Activated CD4-positive, alpha-beta memory T cell treated with anti-CD3 and anti-CD28 coated beads, Interleukin-2, amount 10 ng/mL, durations not matched to agents 7 days and 5 days (primary cell): ENCODE results near the gene PTCH1. TPM values are rescaled to one million over a fixed set of nuclear protein-coding genes. Genes with fewer than 3 reads are reported as not detected.

Experiments
- CTCF ChIA-PET: fragments of 350-600 bp; sonication (Branson Sonifier 250); formaldehyde crosslinking; loops from one replicate; lab custom pipeline; 2021; ENCODE audit warnings: antibody characterized with exemption, inconsistent platforms; lab: Charles Lee
- POLR2A ChIA-PET: fragments of 350-600 bp; sonication (Branson Sonifier 250); formaldehyde crosslinking; loops from one replicate; lab custom pipeline; 2021; ENCODE audit warnings: antibody characterized with exemption; lab: Charles Lee
- DNase-seq: peaks from one replicate; pipeline ENCODE4 v3.0.0-alpha.2; 2020
- H3K27ac Mint-ChIP-seq: one replicate; pipeline ENCODE4 v1.8.0; 2021; ENCODE audit warnings: mild to moderate bottlenecking, mixed read lengths
- H3K27me3 Mint-ChIP-seq: one replicate; pipeline ENCODE4 v1.8.0; 2021; ENCODE audit warnings: mixed read lengths
- H3K36me3 Mint-ChIP-seq: one replicate; pipeline ENCODE4 v1.8.0; 2021; ENCODE audit warnings: low read depth, mixed read lengths
- H3K4me1 Mint-ChIP-seq: one replicate; pipeline ENCODE4 v1.8.0; 2021; ENCODE audit warnings: mixed read lengths
- H3K4me3 Mint-ChIP-seq: one replicate; pipeline ENCODE4 v1.8.0; 2021; ENCODE audit warnings: mild to moderate bottlenecking, mixed read lengths
- H3K9me3 Mint-ChIP-seq: one replicate; pipeline ENCODE4 v1.8.0; 2021; ENCODE audit warnings: mixed read lengths
- total RNA-seq, 2 experiments: library from RNA; stranded (reverse); gene quantifications; one replicate each; pipeline ENCODE4 v1.2.3, GENCODE V29; 2021

The PTCH1 gene
- 10 to 100 TPM; 17.2 to 19.2 TPM for total RNA-seq

- peaks cover 18% of the 10 kb centered on the region for H3K4me1 Mint-ChIP-seq
- peaks cover 3% of the 10 kb centered on the region for H3K36me3 Mint-ChIP-seq
- H3K9me3 Mint-ChIP-seq: peaks cover 6% of the 10 kb centered on the region
- POLR2A ChIA-PET: interaction anchor here (0.8 kb wide), 2 partner anchors 10 to 22 kb away, joined by 3 to 4 read pairs; no protein-coding TSS in a partner anchor
- peak; percentile 48 for DNase-seq
- no peak within 1 kb of the TSS for H3K27ac Mint-ChIP-seq
- peaks cover 70% of the 10 kb centered on the region for H3K27me3 Mint-ChIP-seq
- H3K4me3 Mint-ChIP-seq: peak within 1 kb of the TSS; percentile 83
- CTCF ChIA-PET: no interaction called here
Observed at GRCh38 chr9:95516734-95517558, at the start of gene PTCH1. PTCH1 (minus strand) TSS chr9:95516971.

DNA sequence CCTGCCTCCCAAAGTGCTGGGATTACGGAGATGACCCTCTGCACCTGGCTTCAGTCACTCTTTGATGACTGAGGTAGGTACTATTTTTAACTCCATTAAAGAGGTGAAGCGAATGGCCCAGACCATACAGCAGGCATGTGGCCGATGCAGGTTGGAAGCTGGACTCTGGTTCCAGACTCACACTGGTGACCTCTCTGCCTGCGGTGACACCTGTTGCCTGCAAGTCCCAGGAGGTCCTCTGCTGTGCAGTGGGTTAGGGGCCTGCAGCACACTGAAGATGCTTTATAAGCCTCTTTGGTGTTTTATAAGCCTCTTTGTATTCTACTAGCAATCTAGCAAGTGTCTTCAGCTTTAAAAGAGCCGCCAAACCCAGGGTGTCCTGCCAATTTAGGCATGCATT, 49.2 kb upstream of the PTCH1 start:
- no peak overlapping the region for H3K27ac Mint-ChIP-seq
- H3K9me3 Mint-ChIP-seq: peaks cover 2% of the 10 kb centered on the region
- ChIA-PET POLR2A (no interaction called here), CTCF (no interaction called here)
- DNase-seq: no peak
- H3K4me1 Mint-ChIP-seq: peaks cover 14% of the 10 kb centered on the region
- peaks cover 25% of the 10 kb centered on the region for H3K27me3 Mint-ChIP-seq
- H3K36me3 Mint-ChIP-seq: no peaks in the 10 kb centered on the region
- H3K4me3 Mint-ChIP-seq: no peak overlapping the region

DNA sequence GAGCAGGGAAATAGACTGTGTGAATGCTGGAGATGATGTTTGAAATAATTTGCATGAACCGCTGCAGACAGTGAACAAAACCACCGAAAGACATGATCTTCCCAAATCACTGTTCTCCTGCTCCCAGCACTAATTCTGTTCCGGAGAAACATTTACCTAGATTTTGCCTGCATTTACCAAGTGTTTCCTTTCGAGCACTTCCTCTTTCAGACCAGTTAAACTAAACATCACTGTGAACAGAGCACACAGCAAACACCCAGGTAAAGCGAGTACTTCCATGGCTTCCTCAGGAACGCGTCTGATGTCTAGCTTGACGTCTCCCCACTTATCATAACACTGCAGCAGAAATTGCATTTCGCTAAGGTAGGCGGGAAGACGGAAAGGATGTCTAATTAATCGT, 45.1 kb upstream of the PTCH1 start:
- peaks cover 3% of the 10 kb centered on the region for H3K36me3 Mint-ChIP-seq
- no peak overlapping the region for H3K27ac Mint-ChIP-seq
- H3K4me3 Mint-ChIP-seq: no peak overlapping the region
- H3K4me1 Mint-ChIP-seq: no peaks in the 10 kb centered on the region
- POLR2A ChIA-PET: no interaction called here
- CTCF ChIA-PET: no interaction called here
- H3K27me3 Mint-ChIP-seq: peaks cover 13% of the 10 kb centered on the region
- H3K9me3 Mint-ChIP-seq: peaks cover 4% of the 10 kb centered on the region
- no peak for DNase-seq

- no peaks in the 10 kb centered on the region for H3K4me1 Mint-ChIP-seq
- POLR2A ChIA-PET: no interaction called here
- H3K27me3 Mint-ChIP-seq: peaks cover 28% of the 10 kb centered on the region
- H3K4me3 Mint-ChIP-seq: no peak overlapping the region
- peaks cover 4% of the 10 kb centered on the region for H3K9me3 Mint-ChIP-seq
- no peak for DNase-seq
- CTCF ChIA-PET: no interaction called here
- H3K36me3 Mint-ChIP-seq: peaks cover 3% of the 10 kb centered on the region
- H3K27ac Mint-ChIP-seq: no peak overlapping the region
Observed at GRCh38 chr9:95557142-95557541, 40.4 kb upstream of the PTCH1 start.

DNA sequence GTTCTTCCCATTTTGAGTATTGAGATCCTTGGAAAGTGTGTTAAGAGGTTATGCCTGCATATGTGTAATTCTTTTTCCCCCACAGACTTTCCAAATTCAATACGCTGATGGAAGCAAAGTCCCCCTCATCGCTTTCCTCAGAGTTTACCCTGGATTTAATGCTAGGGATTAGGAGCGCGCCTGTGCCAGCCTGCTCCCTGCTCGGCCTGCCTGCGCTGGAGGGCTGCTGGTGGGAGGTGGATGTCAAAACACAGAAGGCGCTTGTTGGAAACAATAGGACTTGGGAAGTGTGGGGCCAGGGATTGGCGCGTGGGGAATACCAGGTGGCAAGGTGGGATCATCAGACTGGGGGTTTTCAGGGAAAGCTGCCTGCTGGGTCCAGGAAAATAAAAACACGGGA, 39.8 kb upstream of the PTCH1 start:
- Mint-ChIP-seq H3K9me3 (peaks cover 4% of the 10 kb centered on the region), H3K4me3 (no peak overlapping the region), H3K27me3 (peaks cover 29% of the 10 kb centered on the region), H3K36me3 (peaks cover 3% of the 10 kb centered on the region), H3K27ac (no peak overlapping the region), H3K4me1 (no peaks in the 10 kb centered on the region)
- ChIA-PET CTCF (no interaction called here), POLR2A (no interaction called here)
- no peak for DNase-seq

GRCh38 chr9:95552814-95553546, 36.2 kb upstream of the PTCH1 start:
- H3K27me3 Mint-ChIP-seq: peaks cover 40% of the 10 kb centered on the region
- CTCF ChIA-PET: no interaction called here
- H3K27ac Mint-ChIP-seq: no peak overlapping the region
- H3K9me3 Mint-ChIP-seq: peaks cover 4% of the 10 kb centered on the region
- POLR2A ChIA-PET: no interaction called here
- H3K4me3 Mint-ChIP-seq: no peak overlapping the region
- H3K4me1 Mint-ChIP-seq: no peaks in the 10 kb centered on the region
- H3K36me3 Mint-ChIP-seq: peaks cover 3% of the 10 kb centered on the region
- DNase-seq: no peak

- no peak for DNase-seq
- POLR2A ChIA-PET: no interaction called here
- peaks cover 2% of the 10 kb centered on the region for H3K9me3 Mint-ChIP-seq
Observed at GRCh38 chr9:95552255-95552654, 35.5 kb upstream of the PTCH1 start.

DNA sequence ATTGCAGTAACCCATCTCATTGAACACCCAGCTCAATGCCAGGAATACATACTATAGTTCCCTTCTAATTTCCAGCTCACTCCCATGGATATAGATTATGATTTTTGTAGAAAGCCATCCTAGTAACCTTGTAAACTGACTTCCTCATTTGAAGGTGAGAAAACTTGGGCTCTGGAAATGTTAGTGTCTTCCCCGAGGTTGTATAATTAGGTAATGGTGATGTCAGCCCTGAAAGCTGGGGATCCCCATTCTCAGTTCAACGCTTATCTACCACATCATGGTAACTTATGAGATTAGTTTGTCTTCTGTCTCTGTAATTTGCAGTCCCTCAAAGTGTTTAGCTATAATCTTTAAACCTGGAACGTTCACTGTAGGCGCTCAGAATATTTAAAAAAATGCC, 34.6 kb upstream of the PTCH1 start:
- Mint-ChIP-seq H3K27ac (no peak overlapping the region), H3K4me3 (no peak overlapping the region)

More at GRCh38 chr9:95552255-95552654, 35.5 kb upstream of the PTCH1 start:
- no peaks in the 10 kb centered on the region for H3K4me1 Mint-ChIP-seq
- CTCF ChIA-PET: interaction anchor here (0.6 kb wide), 1 partner anchor 175 kb away, joined by 3 read pairs; no protein-coding TSS in a partner anchor
- H3K36me3 Mint-ChIP-seq: peaks cover 2% of the 10 kb centered on the region
- peaks cover 38% of the 10 kb centered on the region for H3K27me3 Mint-ChIP-seq
- no peak overlapping the region for H3K4me3 Mint-ChIP-seq
- no peak overlapping the region for H3K27ac Mint-ChIP-seq

GRCh38 chr9:95545831-95546567, 29.2 kb upstream of the PTCH1 start:
- no peaks in the 10 kb centered on the region for H3K36me3 Mint-ChIP-seq
- no peak overlapping the region for H3K27ac Mint-ChIP-seq
- no peak for DNase-seq
- no peaks in the 10 kb centered on the region for H3K9me3 Mint-ChIP-seq
- H3K27me3 Mint-ChIP-seq: peaks cover 24% of the 10 kb centered on the region
- ChIA-PET CTCF (no interaction called here), POLR2A (no interaction called here)
- H3K4me3 Mint-ChIP-seq: no peak overlapping the region
- H3K4me1 Mint-ChIP-seq: no peaks in the 10 kb centered on the region

More for the DNA sequence above, 34.6 kb upstream of the PTCH1 start:
- peaks cover 36% of the 10 kb centered on the region for H3K27me3 Mint-ChIP-seq
- H3K4me1 Mint-ChIP-seq: no peaks in the 10 kb centered on the region
- ChIA-PET CTCF (interaction anchor here (0.6 kb wide), 1 partner anchor 176 kb away, joined by 3 read pairs; no protein-coding TSS in a partner anchor), POLR2A (no interaction called here)
- H3K9me3 Mint-ChIP-seq: no peaks in the 10 kb centered on the region
- DNase-seq: no peak
- H3K36me3 Mint-ChIP-seq: no peaks in the 10 kb centered on the region

- DNase-seq: no peak
- H3K9me3 Mint-ChIP-seq: no peaks in the 10 kb centered on the region
- CTCF ChIA-PET: no interaction called here
- POLR2A ChIA-PET: no interaction called here
- H3K27me3 Mint-ChIP-seq: peaks cover 31% of the 10 kb centered on the region
- no peak overlapping the region for H3K27ac Mint-ChIP-seq
- H3K4me3 Mint-ChIP-seq: no peak overlapping the region
- no peaks in the 10 kb centered on the region for H3K36me3 Mint-ChIP-seq
- no peaks in the 10 kb centered on the region for H3K4me1 Mint-ChIP-seq
Observed at GRCh38 chr9:95533996-95534680, 17.4 kb upstream of the PTCH1 start.

- DNase-seq: no peak
- H3K9me3 Mint-ChIP-seq: no peaks in the 10 kb centered on the region
- no peak overlapping the region for H3K27ac Mint-ChIP-seq
- CTCF ChIA-PET: interaction anchor here (0.7 kb wide), 1 partner anchor 861 kb away, joined by 3 read pairs; no protein-coding TSS in a partner anchor
- H3K36me3 Mint-ChIP-seq: no peaks in the 10 kb centered on the region
- H3K4me1 Mint-ChIP-seq: no peaks in the 10 kb centered on the region
- POLR2A ChIA-PET: no interaction called here
- no peak overlapping the region for H3K4me3 Mint-ChIP-seq
- peaks cover 40% of the 10 kb centered on the region for H3K27me3 Mint-ChIP-seq
Observed at GRCh38 chr9:95529910-95530309, 13.1 kb upstream of the PTCH1 start.

- Mint-ChIP-seq H3K27ac (no peak overlapping the region), H3K4me3 (no peak overlapping the region), H3K27me3 (peaks cover 38% of the 10 kb centered on the region), H3K4me1 (no peaks in the 10 kb centered on the region), H3K9me3 (no peaks in the 10 kb centered on the region), H3K36me3 (no peaks in the 10 kb centered on the region)
- POLR2A ChIA-PET: interaction anchor here (0.7 kb wide), 1 partner anchor 478 kb away, joined by 3 read pairs; no protein-coding TSS in a partner anchor
- CTCF ChIA-PET: no interaction called here
- no peak for DNase-seq
Observed at GRCh38 chr9:95528908-95529502, 12.2 kb upstream of the PTCH1 start.
